ENCODE measurements around the gene FGFR2.
A peak's percentile ranks its signal among the peaks of the same experiment; 100 is the strongest.
"Not testable (repeated sequence)": the region's sequence is repeated elsewhere in the genome, so short reads cannot be mapped to it uniquely, and the experiment has no call there.

FGFR2 gene

DNA sequence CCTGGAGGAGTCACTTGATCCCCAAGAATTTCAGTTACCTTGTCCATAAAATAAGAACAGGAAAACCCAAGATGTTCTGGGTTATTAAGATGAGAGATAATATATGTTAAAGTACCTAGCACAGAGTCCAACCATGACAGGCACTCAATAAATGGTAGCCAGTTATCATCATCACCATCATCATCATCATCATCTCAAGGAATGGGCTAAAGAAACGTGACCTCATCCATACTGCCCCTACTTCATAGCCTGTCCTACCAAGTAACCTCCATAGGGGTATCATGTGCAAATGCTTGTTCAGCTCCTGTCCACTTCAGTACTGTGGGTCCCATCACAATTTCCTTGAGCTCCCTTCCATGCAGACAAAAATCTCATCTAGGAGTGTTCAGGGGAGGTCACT, 14.4 kb downstream of the FGFR2 start:
- no peak for DNase-seq

DNA sequence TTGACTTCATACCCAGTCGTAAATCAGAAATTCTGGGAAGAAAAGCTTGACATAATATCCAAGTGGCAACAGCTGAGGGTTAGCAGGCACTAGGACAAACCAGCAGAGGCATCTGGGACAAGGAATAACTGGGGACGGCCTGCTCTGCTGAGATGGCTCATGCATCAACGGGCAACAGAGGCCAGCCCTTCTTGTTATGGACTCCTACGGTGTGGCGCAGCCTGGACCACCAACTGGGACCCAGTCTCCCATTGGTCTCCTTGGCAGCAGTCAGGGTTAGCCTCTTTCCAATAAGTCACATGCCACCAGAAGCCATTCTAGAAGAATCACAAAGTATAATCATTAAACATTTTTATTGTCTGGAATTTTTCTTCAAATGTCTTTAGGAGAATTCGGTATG, 15.0 kb downstream of the FGFR2 start:
- no peak for DNase-seq

DNA sequence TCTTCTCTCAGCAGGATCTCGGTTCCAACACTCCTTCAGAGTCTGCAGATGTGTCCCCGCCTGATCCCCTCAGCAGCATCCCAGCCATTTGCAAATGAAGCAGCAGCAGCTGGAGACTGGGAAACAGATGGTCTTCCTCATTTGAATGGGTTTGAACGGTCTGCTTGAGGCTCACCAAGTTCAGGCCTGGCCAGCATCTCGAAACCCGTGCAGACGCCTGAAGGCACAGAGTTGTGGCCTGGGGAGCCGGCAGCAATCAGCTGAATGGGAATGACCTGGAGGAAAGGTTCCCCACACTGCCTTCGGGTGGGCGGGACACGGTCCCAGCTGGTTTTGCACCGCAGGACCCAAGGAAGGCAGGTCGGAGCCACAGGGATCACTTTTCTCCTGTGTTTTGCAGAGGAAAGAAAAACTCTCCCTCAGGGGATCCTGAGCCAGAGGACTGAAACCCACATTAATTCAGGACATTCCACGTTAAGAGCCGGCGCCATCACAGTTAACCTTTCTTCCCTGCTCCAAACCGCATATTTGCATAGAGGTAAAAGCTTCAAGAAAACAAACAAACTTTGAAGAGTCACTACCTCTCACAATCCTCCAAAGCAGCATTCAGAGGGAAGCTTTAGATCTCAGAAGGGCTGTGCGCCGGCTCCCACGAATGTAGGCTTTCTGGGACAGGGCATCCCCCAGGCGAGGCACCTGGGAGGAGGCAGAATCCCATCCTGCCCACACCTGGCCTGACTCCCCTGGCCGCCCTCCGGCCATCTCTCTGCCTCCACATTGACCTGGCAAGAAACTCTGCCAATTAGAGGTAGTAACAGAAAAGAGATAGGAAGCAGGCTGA, 17.7 kb downstream of the FGFR2 start:
- no peak for DNase-seq

DNA sequence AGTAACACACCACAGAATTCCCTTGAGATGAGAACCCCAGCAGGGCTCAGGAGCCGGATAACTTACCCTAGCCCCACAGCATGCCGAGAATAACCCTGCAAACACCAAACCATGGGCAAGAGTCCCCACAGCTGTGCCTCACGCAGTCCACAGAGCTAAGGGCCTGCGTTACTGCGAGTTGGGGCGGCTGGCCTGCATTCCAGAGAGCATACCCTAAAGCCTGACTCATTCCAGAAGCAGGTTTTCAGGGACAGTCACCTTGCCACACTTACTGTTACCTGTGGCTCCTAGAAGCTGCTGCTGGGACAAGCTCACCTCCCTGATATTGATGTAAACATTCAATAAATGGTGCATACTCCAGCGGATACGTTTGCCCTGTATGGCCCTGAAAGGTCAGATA, 18.6 kb downstream of the FGFR2 start:
- no peak for DNase-seq

DNA sequence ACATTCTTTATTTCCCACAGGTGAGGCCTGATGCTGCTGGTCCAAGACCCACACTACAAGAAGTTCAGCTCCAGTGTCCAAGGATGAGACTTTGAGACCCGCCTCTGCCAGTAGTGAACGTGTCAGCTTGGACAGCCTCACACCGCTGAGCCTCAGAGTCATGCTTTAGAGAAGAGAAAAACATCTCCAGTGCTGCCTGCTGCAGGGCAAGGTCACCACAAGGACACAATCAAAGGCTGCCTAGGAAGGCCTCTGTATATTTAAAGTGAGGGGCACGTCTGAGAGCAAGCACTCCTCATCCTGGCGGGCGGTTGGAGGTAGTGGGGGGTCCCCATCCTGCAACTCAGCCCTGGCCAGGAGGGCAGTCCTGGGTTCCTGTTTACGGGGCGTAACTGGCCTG, 19.3 kb downstream of the FGFR2 start:
- no peak for DNase-seq

DNA sequence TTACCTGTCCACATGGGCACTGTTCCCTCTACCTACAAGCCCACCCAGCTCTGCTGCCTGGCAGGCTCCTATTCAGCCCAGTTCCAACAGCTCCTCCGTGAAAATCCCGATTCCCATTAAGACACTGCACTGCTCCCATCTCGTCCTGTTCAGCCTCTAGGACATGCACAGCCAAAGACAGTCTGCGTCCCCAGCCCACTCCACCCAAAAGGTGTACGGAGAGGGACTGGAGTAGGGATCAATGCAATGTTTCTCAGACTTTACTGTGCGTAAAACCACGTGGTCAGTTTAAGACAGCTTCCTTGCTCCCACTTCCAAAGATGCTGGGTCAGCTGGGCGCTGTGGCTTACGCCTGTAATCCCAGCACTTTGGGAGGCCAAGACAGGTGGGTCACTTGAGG, 19.9 kb downstream of the FGFR2 start:
- no peak for DNase-seq

DNA sequence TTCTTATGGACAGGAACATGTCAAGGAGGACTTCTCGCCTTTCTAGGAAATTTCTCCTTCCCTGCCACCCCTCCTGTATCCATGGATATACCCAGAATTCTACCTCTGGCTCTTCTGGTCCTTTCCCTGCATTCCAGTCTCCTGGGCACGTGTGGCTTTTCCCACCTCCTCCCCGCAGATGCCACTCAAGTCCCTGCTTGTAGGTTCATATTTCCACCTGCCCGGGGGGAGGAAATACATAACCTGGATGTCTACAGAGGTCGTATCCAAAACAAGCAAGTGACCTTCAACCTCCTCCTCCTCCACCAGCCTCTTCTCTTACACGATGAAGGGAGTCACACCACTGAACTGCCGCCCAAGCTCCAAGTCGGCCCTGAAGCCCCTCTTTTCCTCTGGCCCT, 20.7 kb downstream of the FGFR2 start:
- no peak for DNase-seq

DNA sequence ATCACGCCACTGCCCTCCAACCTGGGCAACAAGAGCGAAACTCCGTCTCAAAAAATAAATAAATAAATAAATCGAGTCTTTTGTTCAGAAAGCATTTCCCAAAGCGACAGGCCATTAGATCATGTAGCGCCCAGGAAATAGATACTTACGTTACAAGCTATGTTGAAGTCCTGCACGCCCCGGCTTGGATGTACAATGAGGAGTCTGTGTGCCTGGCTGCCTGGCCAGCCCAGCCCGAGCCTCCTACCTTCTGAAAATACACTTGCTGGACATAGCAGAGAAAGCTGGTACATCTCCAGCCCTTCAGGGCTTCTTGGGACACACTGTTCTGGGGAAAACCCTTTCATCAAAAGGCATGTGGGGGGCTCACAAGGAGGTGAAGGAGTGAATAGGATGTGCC, 22.1 kb downstream of the FGFR2 start:
- DNase-seq, result no peak

DNA sequence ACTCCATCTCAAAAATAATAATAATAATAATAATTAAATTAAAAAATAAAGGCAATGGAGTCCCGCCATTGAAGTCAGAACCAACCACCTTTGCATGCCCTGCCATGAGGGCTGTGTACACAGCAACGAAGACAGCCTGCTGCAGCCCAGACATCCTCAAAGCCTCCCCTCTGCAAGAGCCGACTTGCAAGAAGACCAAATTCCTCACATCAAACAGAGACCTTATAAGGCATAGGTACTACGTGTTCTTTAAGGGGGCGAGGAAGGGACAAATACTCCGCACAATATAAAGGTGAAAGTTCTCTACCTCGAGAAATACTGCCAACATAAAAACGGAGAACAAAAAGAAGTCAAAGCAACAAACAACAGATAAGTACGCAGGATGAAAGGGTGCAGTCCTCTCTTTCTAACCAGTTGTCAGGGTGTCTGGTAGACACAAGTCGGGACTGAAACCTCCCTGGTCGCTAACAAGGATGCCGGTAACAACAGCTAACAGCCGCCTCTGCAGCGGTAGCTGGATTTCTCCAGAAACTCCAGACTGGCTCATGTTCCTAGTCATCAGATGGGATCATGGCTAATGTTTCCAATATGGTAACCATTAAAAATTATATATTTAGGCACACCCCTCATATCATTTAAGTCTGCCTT, 23.6 kb downstream of the FGFR2 start:
- no peak for DNase-seq

DNA sequence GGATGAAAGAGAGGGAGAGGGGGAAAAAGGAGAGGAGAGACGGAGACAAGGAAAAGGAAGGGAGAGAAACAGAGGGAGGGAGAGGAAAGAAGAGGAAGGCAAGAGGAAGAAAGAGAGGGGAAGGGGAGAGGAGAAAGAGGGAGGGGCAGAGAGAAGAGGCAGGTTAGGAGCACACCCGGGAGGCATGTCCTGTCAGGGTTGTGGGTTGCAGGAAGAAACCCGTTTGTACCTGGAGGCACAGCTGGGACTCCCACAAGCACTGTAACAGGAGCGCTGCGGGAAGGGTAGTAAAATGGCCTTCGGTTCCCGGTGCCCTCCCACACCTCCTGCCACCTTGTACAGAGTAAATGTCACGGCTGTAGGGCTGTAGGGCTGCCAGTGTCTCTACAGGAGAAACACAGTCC, 24.7 kb downstream of the FGFR2 start:
- DNase-seq, result no peak

DNA sequence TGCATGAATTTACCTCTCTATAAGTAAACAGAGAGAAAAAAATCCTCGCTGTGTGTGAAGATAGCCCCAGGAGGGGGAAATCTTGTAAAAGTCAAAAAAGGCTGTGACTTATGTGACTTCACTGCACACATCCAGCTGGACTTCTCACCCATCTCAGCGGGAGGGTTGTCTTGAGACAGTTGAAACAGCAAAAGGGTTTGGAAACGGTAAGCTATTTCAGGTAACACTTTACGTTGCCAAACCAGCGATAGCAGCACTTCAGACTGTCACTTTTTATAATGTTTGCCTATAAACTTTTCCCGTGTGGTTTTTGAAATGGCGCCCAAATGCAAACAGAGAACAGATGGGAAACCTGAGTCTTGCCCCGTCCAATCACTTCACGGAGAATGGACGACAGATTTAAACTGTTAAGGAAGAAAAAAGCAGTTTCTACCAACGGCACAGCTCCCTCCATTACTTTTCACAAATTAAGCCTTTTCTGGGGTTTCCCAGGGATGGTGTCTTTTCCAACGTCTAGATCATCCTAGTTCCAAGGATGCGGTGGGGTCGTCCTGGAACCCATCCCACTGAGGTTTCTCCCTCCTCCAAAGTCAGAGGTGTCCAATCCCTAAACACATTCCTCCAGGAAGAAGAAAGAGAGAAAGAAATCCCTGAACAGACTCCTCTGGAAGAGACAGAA, 25.2 kb downstream of the FGFR2 start:
- peak in 1 of 3 experiments; percentile 51 for DNase-seq

DNA sequence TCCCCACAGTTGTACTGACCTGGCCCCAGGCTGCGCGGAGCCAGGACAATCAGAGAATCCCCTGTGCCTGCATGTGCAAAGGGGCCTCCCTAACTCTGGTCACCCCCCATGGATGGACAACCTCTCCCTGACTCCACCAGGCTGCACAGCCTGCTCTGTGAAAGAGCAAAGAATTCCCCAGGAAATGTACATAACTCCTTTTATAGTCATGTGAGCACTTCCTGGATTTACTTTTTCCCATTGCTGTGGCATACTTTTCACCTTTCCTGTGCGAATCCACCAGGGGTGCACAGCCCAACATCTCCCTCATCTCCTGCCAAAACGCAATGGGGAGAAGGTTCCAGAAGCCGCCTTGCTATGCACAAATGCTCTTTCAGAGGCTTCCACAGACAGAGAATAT, 27.9 kb downstream of the FGFR2 start:
- DNase-seq, result no peak

DNA sequence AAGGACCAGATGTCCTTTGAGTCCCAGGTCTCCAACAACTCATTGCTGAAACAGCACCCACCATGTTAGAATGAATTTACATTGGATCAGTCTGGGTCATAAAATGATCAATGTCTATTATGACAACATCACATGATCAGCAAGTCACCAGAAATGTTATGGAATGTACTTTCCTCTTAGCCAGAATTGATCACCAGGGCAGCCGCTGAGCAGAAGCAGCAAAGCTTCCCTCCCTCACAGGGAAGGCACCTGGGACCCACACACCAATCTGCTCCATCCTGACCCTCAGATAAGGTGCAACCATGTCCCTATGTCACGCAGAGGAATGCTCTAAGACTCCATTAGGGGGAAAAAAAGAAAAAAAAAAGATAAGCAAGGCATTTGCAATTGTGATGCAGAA, 30.0 kb downstream of the FGFR2 start:
- no peak for DNase-seq

DNA sequence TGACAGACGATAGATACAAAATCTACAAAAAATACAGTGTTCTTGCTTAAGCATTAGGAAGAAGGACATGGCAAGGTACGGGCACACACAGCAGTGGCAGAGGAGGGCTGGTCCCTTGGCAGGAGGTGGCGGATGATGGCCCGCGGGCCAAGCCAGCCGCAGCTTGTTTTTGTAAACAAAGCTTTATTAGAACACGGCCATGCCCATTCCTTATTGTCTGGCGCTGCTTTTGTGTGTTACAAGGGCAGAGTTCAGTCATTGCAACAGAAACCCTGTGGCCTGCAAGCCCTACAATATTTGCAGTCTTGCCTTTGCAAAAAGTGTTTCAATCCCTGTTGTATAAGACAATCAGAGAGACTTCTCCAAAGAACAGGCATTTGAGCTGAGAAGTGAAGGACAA, 30.7 kb downstream of the FGFR2 start:
- DNase-seq, result no peak

DNA sequence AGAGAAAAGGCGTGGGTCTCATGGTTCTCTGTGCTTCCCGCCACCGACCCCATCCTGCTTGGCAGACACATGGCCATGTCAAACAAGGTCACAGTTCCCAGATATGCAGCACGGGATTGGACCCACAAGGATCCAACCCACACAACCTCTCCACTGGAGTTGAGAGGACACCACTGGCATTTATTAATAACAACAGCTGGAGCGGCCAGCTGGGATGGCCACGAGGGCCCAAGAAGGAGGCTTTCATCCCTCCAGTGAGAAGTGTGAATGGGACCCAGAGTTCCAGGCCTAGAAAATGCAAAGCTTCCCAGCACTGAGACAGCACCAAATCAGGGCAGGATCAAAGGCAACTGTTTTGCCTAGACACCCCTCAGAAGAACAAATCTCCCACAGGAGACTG, 31.5 kb downstream of the FGFR2 start:
- no peak for DNase-seq

DNA sequence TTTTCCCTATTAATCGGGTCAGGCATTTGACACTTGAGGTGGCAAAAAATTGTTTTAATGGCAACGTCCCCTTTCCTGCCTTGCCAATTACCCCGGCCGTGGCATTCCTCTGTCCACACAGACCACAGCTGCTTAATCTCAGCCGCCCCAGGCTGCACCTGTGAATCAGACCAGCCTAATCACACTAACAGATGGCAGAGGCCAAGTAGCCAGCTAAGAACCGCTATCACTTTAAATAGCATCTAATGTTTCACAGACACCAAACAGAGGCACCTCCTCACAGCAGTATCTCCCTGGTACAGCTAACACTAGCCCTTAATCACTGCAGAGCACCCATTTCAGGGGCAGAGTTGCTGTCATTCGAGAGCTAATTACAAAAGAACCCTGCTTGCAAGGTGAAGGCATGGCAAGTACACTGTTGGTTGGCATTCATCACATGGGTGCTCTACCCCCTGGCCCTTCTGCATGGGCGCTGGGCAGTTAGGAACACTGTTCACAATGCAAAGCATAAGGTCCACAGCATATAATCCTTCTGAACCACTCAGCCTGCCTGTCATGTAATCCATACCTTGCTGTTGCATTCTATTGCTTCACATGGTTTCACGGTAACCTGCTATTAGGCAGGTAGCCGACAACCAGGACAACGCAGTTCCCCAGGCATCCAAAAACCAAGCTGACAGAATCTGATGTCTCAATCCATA, 38.8 kb downstream of the FGFR2 start:
- no peak for DNase-seq

DNA sequence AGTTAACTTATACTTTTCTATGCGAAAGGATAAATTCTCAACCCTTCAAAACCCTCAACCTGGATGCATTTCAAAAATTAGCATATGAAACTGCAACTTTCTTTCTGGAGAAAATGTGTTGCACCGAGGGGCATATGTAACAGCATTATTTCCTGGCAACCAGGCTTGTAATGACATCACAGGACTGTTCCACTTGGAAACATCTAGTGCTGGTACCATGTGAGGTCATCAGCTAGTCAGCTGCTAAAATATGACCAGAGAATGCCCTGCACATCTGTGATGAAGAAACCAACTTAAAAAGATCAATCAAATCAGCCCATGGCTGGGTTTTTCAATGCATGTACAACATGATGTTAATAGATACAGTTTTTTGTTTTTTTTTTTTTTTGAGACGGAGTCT, 40.0 kb downstream of the FGFR2 start:
- no peak for DNase-seq

DNA sequence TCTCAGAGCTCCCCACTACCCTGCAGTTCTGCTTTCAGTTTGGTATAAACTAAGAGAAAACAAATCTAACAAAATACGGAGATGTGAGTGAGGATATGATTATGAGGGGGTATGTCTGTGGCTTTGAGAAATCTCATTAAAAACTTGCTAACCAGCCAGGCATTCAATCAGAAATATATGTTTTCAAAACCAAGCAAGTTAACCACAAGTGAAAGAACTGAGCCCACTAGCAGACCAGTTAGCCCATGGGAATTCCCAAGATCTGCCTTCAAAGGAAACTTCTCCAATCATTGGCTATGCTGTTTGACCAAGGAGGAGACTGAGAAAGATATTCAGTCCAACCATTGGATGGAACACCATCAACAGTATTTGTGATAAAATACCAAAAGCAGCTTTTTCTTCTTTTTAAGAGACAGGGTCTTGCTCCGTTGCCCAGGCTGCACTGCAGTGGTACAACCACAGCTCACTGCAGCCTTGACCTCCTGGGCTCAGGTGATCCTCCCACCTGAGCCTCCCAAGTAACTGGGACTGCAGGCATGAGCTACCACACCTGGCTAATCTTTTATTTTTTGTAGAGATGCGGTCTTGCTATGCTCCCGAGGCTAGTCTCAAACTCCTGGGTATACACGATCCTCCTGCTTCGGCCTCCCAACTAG, 41.2 kb downstream of the FGFR2 start:
- no peak for DNase-seq

DNA sequence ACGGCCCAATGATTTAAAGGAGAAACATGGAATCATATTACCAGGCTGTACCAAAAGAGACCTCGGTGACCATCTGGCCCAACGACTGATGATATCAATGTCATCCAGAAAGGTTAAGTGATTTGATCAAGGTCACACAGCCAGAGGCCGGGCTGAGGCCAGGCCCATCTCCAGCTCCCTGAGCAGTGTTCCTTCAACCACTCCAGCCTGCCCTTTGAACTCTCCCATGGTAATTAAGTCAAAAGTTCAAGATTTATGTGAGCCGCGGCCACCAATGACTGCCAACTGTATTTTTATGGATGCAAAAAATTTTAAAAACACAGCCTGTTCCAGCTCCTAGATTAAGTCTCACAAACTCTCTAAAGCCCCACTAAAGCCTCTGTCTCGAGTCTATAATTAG, 41.8 kb downstream of the FGFR2 start:
- DNase-seq, result no peak

DNA sequence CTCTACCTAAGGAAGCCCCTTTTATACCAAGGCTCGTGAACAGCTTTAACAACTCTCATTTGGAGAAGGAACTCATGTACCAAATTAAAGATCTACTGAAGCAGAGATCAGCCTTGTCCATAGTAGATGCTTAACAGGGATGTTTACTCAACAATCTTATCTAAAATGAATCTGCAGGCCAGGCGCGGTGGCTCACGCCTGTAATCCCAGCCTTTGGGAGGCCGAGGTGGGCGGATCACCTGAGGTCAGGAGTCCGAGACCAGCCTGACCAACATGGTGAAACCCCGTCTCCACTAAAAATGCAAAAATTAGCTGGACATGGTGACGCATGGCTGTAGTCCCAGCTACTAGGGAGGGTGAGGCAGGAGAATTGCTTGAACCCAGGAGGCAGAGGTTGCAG, 43.3 kb downstream of the FGFR2 start:
- DNase-seq, result not testable (repeated sequence)

DNA sequence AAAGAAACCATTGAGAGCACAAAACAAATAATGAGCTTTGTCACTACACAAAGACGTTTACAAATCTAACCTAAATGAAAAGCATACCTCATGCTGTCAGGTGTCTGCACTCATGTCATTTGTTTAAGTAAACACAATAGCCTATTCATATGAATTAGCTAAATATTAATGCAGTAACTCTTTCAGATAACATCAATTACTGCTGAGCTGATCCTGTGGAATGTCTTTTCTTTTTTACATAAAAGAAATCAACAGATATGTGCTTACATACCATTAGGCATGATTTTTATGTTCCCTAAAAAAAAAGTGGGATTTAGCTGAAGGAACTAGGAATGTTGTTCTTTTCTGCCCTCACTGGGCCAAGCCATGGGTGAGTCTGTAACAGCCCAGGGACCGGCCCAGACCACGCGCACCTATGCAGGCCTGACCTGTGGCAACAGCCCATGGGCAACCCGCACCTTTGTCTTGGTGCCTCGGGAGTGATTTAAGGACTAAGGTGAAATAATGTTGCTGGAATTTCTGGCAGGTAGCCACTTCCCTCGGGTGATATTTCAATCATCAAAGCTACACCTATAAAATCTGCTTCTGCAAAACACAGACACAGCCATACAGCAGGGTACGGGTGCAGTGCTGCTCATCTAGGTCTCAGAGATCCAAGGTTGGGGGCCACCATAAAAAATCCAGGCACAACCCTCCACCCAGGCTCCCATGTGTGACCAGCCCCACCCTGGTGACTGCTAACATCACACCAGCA, 44.6 kb downstream of the FGFR2 start:
- DNase-seq, result peak in 1 of 3 experiments; percentile 4

DNA sequence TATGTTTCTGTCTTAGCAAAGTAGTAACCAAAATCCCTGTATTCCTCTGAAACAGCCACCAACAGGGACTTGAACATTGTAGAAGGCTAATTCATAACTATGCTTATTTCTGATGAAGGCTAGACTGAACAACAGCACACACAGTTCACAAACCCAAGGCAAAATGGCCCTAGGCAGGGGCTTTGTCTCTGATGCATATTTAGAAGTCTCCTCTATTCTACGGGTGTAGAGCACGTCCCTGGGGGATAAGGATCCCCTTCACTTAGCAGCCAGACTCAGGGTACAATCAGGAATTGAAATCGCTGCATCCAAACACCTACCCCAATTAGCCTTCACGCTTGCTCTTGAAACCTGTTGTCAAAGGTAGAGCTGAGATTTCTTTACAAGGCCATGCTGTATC, 45.5 kb downstream of the FGFR2 start:
- no peak for DNase-seq

Measured in NCI-H1417 (cell line).